ENCODE measurements around the gene THRAP3.

Gene THRAP3

DNA sequence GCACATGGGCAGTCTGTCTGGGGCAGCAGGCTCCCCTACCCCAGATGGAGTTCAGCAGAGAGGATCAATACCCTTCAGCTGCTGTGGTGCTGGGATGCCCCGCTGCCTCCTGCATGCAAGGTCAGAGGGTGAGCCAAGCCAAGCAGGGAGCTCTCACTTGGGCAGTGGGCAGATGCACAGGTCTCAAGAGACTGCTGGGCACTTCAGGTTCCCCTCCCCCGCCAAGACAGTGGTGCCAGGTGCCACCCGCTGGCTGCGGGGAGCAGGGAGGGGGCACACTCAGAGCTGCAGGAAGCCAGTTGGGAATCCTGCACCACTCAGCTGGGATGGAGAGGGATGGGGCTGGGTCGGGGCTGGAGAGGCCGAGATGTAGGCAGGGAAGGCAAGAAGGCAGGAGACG is 115.0 kb downstream of the THRAP3 start:
- no peak for TF ChIP-seq TAF1 (IDR thresholded peaks at IDR 0.05; ENCODE audit: borderline replicate concordance, low read depth, low read length)
- no peak for TF ChIP-seq POLR2AphosphoS5 (IDR thresholded peaks at IDR 0.05; ENCODE audit: low read depth, low read length)
- TF ChIP-seq POLR2A (IDR thresholded peaks at IDR 0.05; ENCODE audit: low read depth, low read length), result no peak
- FAIRE-seq, result no peak
- no peak for DNase-seq (ENCODE audit: insufficient read length)

DNA sequence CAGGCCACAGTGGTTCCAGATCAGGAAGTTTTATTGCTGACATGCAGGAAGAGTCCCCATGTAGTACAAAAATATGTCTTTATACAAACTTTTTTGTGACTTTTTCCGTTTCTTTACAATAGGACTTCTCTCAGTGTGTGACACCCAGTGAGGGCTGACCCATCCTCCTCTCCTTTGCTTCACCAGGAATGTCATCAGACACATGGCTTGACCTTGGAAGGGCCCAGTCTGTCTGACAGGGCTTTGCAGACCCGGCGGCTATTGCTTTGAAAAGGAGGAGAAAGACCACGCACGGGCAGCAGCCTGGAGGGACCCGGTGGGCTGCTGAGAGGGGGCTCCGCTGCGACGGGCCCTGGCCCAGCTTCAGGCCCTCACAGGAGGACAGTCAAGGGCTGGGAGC is 115.4 kb downstream of the THRAP3 start:
- no peak for FAIRE-seq
- TF ChIP-seq POLR2A (IDR thresholded peaks at IDR 0.05; ENCODE audit: low read depth, low read length), result no peak
- TF ChIP-seq POLR2AphosphoS5 (IDR thresholded peaks at IDR 0.05; ENCODE audit: low read depth, low read length), result no peak
- TF ChIP-seq TAF1 (IDR thresholded peaks at IDR 0.05; ENCODE audit: borderline replicate concordance, low read depth, low read length), result no peak
- DNase-seq (ENCODE audit: insufficient read length), result no peak

DNA sequence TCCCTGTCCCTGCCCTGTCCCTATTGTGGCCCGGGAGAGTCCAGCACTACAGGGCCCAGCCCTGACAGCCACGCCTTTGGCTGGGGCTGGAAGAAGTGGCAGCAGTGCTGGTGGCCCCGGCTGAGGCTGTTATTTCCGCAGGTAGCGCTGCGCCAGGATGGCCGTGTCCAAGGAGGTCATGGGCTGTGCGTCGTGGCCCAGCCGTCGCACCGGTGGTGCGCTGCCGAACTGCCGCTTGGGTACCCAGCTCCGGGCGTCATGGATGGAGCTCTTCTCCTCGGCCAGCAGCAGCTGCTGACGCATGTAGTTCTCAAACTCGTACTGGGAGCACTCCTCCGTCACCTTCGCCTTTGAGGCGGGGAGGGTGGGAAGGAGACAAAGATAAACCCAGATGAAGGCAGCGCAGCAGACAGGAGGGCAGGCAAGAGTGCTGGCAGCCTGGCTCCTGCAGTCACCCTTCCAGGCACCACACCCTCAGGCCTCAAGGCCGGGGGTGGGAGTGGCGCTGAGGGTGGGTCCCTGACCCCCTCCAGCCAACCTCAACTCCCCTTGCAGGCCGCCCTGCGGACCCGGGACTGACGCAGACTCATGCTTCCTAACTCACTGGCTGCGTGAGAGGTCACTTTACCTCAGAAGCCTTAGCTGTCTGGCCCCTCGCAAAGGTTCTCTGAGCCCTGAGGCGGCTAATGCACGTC is 117.5 kb downstream of the THRAP3 start:
- TF ChIP-seq TAF1 (IDR thresholded peaks at IDR 0.05; ENCODE audit: borderline replicate concordance, low read depth, low read length), result no peak
- no peak for TF ChIP-seq POLR2AphosphoS5 (IDR thresholded peaks at IDR 0.05; ENCODE audit: low read depth, low read length)
- TF ChIP-seq POLR2A (IDR thresholded peaks at IDR 0.05; ENCODE audit: low read depth, low read length), result no peak
- no peak for DNase-seq (ENCODE audit: insufficient read length)
- FAIRE-seq, result no peak

DNA sequence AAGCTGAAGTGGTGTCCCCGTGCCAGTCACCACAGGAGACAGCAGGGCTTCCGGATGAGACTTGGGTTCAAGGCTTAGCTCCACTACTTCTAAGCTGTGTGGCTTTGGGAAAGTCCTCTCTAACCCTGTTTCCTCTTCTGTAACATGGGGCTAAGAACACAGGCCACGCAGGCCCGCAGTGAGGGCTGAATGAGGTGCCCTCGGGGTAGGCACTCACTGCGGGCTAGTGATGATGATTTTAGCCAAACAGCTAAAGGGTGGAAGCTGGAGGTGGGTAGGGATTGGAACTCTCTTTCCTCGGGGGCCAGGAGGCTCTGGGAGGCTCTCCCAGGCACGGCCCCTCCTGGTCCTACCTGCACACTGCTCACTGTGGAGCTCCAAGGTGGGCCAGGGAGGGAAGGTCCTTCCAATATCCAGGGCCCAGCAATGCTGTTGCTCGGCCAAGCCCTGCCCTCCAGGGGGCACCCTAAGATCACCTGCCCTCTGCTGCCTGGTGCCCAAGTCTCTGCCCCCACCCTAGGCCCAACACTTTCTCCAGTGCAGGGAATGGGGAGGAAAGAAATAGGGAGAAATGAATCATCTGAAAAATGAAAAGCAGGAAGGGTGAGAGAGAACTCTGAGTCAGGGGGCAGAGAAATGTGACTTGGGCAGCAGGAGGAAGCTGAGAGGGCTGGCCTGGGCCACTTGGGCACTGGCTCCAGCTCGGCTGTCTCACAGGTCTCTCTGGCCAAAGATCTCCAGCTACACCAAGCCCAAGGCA is 118.4 kb downstream of the THRAP3 start:
- DNase-seq (ENCODE audit: insufficient read length), result no peak
- no peak for FAIRE-seq
- TF ChIP-seq POLR2AphosphoS5 (IDR thresholded peaks at IDR 0.05; ENCODE audit: low read depth, low read length), result no peak
- TF ChIP-seq TAF1 (IDR thresholded peaks at IDR 0.05; ENCODE audit: borderline replicate concordance, low read depth, low read length), result no peak
- TF ChIP-seq POLR2A (IDR thresholded peaks at IDR 0.05; ENCODE audit: low read depth, low read length), result no peak

DNA sequence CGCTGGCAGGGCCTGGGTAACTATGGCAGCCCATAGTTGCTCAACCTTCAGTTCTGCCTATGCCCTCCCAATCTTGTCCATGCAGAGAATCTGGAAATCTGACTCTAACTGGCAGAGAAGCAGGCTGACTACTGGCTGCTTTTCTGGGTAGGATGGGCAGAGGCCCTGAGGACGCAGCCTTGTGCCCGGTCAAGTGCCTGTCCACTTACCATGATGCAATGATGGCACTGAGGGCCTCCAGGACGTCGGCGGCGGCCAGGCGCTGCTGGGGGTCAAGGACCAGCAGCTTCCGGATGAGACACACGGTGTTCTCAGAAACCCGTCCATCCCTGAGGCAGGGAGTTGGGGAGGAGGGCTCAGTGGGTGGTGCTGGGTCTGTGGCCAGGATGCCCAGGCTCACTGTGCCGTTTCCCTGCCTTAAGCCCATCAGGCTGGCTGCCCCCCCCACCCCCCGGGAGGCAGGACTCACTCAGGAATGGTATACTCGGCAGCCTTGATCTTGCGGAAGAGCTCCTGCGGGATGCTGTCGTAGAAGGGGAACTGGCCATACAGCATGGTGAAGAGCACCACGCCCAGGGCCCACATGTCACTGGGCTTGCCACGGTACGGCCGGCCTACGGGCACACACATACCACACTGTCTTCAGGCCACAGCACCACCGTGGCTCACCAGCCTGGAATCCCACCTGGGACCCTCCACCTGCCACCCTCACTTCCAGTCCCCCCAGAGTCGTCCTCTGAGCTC is 119.6 kb downstream of the THRAP3 start:
- FAIRE-seq (no peak), DNase-seq (ENCODE audit: insufficient read length) (no peak)
- TF ChIP-seq POLR2AphosphoS5 (IDR thresholded peaks at IDR 0.05; ENCODE audit: low read depth, low read length), result no peak
- no peak for TF ChIP-seq POLR2A (IDR thresholded peaks at IDR 0.05; ENCODE audit: low read depth, low read length)
- TF ChIP-seq TAF1 (IDR thresholded peaks at IDR 0.05; ENCODE audit: borderline replicate concordance, low read depth, low read length), result no peak

DNA sequence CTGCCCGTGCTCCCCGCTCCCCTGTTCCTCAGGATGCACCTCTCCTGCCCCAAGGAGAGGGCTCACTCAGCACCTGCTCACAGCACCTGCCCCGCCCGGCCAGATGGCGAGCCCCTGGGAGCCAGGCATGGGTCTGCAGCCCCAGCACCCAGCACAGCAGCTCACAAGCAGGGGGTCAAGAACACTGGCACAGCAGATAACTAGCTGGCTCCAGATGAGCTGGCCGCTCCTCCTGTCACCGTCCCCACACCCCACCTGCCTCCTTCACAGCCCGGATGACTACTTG is 120.1 kb downstream of the THRAP3 start:
- FAIRE-seq (no peak), DNase-seq (ENCODE audit: insufficient read length) (no peak)
- TF ChIP-seq POLR2AphosphoS5 (IDR thresholded peaks at IDR 0.05; ENCODE audit: low read depth, low read length), result no peak
- no peak for TF ChIP-seq POLR2A (IDR thresholded peaks at IDR 0.05; ENCODE audit: low read depth, low read length)
- TF ChIP-seq TAF1 (IDR thresholded peaks at IDR 0.05; ENCODE audit: borderline replicate concordance, low read depth, low read length), result no peak

DNA sequence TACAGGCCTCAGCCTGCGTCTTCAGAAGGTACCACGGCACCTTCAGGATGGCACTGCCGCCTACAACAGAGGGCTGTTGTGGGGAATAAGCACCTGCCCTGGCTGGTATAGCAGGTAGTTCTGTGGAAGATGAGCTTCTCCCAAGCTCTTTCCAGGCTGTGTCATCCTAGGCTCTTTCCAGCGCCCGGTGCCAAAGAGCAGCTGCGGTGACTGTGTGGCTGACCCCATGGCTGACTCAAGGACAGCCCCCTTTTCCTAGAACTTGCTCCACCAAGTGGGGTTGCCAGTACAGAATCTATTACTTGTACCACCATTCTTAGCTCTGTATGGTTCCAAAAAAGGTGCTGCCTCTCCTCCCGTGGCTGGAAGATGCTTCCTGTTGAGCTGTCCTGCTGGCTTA is 121.1 kb downstream of the THRAP3 start:
- DNase-seq (ENCODE audit: insufficient read length) (no peak), FAIRE-seq (no peak)
- TF ChIP-seq TAF1 (IDR thresholded peaks at IDR 0.05; ENCODE audit: borderline replicate concordance, low read depth, low read length) (no peak), POLR2AphosphoS5 (IDR thresholded peaks at IDR 0.05; ENCODE audit: low read depth, low read length) (no peak), POLR2A (IDR thresholded peaks at IDR 0.05; ENCODE audit: low read depth, low read length) (no peak)

DNA sequence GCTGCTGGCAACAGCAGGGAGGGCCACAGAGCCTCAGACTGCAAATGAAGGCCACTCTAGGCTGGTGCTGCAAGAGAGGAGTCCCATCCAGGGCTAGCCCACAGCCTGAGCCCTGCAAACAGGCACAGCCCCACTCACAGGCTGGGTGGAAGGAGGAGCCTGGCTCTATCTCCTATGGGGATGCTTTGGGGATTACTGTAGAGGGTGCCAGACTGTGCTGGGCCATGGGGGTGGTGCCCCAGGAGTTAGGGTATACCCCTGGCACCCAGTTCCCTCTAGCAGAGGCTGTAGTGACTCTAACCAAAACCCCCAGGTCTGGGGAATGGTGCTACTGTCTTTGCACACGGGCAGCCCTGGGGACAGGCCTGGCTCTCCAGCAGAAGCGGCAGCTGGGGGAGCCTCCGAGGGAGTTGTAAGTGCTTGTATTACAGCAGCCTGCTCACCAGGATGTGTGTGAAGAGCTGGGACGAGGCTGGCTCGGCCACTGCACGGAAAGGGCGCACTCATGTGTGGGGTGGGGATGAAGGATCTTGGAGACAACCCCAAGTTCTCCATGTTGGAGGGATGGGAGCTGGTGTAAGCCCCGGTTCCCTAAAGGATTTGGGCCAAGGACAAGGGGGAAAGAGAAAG is 122.6 kb downstream of the THRAP3 start:
- no peak for TF ChIP-seq POLR2A (IDR thresholded peaks at IDR 0.05; ENCODE audit: low read depth, low read length)
- no peak for TF ChIP-seq POLR2AphosphoS5 (IDR thresholded peaks at IDR 0.05; ENCODE audit: low read depth, low read length)
- no peak for TF ChIP-seq TAF1 (IDR thresholded peaks at IDR 0.05; ENCODE audit: borderline replicate concordance, low read depth, low read length)
- DNase-seq (ENCODE audit: insufficient read length) (no peak), FAIRE-seq (no peak)

DNA sequence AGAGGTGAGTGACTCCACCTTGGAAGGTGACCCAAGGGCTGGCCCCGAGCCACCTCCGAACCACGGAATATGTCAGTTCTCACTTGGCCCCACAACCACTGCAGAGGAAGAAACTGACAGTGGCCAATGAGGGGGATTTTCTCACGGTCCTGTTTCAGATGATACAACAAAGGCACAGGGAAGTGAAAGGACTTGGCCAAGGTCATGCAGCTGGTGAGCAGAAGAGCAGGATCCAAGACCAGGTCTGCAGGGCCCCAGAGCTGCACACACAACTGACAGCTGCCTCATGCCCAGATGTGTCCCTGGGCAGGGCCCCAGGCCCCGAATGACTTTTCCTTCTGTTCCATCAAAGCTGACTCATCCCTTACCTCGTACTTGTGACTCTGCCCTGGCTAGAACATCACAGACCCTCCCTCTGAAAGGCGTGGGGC is 125.0 kb downstream of the THRAP3 start:
- DNase-seq (ENCODE audit: insufficient read length), result peak; percentile 69
- peak; percentile 28; the same call in 1 of the 2 replicates for TF ChIP-seq POLR2AphosphoS5 (IDR thresholded peaks at IDR 0.05; ENCODE audit: low read depth, low read length)
- no peak for TF ChIP-seq POLR2A (IDR thresholded peaks at IDR 0.05; ENCODE audit: low read depth, low read length)
- TF ChIP-seq TAF1 (IDR thresholded peaks at IDR 0.05; ENCODE audit: borderline replicate concordance, low read depth, low read length), result no peak
- peak; percentile 95 for FAIRE-seq

DNA sequence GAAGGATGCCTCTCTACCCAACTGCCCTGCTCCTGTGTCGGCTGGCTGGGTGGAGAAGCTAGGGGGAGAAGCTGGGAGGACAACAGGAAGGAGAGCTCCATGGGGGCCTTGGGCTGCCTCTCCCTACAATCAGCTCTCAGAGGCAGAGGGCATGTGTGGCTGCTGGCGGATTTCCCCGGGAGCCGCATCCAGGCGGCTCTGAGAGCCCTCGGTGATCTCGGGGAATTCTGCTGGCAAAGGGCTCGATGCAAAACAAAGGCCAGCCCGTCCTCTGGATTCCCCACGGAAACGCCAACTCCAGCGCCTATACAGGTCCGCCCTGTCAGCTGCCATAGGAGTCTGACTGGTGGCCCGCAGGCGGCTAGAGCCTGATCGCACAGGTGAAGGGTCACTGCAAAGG is 125.6 kb downstream of the THRAP3 start:
- DNase-seq (ENCODE audit: insufficient read length) (no peak), FAIRE-seq (no peak)
- TF ChIP-seq POLR2A (IDR thresholded peaks at IDR 0.05; ENCODE audit: low read depth, low read length) (no peak), POLR2AphosphoS5 (IDR thresholded peaks at IDR 0.05; ENCODE audit: low read depth, low read length) (no peak), TAF1 (IDR thresholded peaks at IDR 0.05; ENCODE audit: borderline replicate concordance, low read depth, low read length) (no peak)

DNA sequence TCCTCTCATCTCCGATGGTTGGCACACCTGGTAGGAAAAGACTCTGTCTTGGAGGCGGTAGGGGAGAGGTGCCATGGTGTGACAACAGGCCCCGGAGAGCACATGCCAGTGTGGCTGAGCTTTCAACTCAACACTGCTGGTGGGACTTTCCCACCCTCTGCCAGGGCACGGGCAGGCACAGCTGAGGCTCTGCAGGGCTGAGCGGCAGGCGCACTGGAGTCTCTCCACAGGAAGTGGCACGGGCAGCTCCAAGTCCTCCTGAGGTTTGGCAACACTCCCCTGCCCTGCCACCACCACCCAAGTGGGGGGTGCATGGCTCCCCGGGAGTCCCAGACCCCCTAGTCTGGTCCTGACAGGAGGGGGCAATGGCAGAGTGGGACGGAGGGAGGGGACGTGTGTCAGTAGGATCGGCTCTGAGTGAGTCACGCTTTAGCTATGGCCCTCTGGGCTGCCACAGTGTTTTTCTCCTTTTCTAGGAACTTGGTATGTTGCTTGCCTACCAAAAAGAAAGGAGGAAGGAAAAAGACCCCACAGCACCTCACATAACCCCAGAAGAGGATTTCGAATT is 126.5 kb downstream of the THRAP3 start:
- TF ChIP-seq POLR2A (IDR thresholded peaks at IDR 0.05; ENCODE audit: low read depth, low read length) (no peak), TAF1 (IDR thresholded peaks at IDR 0.05; ENCODE audit: borderline replicate concordance, low read depth, low read length) (no peak), POLR2AphosphoS5 (IDR thresholded peaks at IDR 0.05; ENCODE audit: low read depth, low read length) (no peak)
- no peak for FAIRE-seq
- no peak for DNase-seq (ENCODE audit: insufficient read length)

Measured in GM12892 (cell line).